HCT116 (cell line): ENCODE results near the gene SELENON.

ENCODE experiments used
- EZH2 ChIP-seq: fragments of 200-600 bp; sonication (generic); IDR thresholded peaks from 2 replicates; pipeline ENCODE4 v1.6.1; 2017; ENCODE audit warnings: antibody characterized with exemption, mixed run types
- EZH2phosphoT487 ChIP-seq: fragments of 200-600 bp; IDR thresholded peaks from 2 replicates; pipeline ENCODE4 v1.6.1; 2018; ENCODE audit warnings: antibody characterized with exemption, borderline replicate concordance
- JUND ChIP-seq: IDR thresholded peaks from 2 replicates; pipeline ENCODE4 v1.6.1; 2012
- POLR2A ChIP-seq: IDR thresholded peaks from 2 replicates; pipeline ENCODE4 v1.7.0; 2011; ENCODE audit warnings: borderline replicate concordance; ENCODE audit not compliant: insufficient read depth, insufficient read length; ENCODE audit errors: extremely low read depth
- POLR2AphosphoS5 ChIP-seq: IDR thresholded peaks from 2 replicates; pipeline ENCODE4 v1.6.1; 2011; ENCODE audit warnings: mild to moderate bottlenecking, low read depth, low read length, moderate library complexity
- RAD21 ChIP-seq: IDR thresholded peaks from 2 replicates; pipeline ENCODE4 v1.6.1; 2012; ENCODE audit warnings: low read depth, mild to moderate bottlenecking
- TCF7L2 ChIP-seq: IDR thresholded peaks from 2 replicates; pipeline ENCODE4 v1.7.0; 2011; ENCODE audit warnings: borderline replicate concordance, inconsistent platforms; ENCODE audit not compliant: insufficient read depth, insufficient read length; ENCODE audit errors: extremely low read depth
- ZFX ChIP-seq: fragments of 450-650 bp; IDR thresholded peaks from 2 replicates; pipeline ENCODE4 v1.6.1; 2017
- TF ChIP-seq, protein P1 (sequence below): IDR thresholded peaks from 2 replicates; pipeline ENCODE4 v1.6.1; 2011; ENCODE audit warnings: mild to moderate bottlenecking, low read length, moderate library complexity; ENCODE audit not compliant: insufficient replicate concordance; ENCODE audit errors: extremely low read depth
- TF ChIP-seq, protein P2 (sequence below), 3 experiments: fragments of 200-600 bp in 1 of 3; sonication (generic) in 1 of 3; IDR thresholded peaks in 2 of 3; conservative IDR thresholded peaks in 1 of 3; 2 replicates each; pipeline ENCODE4 v1.5.1; 2012 to 2017; ENCODE audit warnings: low read depth in 2 of 3, low read length in 2 of 3, antibody characterized with exemption in 1 of 3, borderline replicate concordance in 1 of 3, control low read depth in 1 of 3, mild to moderate bottlenecking in 1 of 3, mixed read lengths in 1 of 3, mixed run types in 1 of 3, moderate library complexity in 1 of 3; ENCODE audit not compliant: insufficient read depth in 1 of 3
- TF ChIP-seq, protein P3 (sequence below): IDR thresholded peaks from 2 replicates; pipeline ENCODE4 v1.6.1; 2012

DNA sequence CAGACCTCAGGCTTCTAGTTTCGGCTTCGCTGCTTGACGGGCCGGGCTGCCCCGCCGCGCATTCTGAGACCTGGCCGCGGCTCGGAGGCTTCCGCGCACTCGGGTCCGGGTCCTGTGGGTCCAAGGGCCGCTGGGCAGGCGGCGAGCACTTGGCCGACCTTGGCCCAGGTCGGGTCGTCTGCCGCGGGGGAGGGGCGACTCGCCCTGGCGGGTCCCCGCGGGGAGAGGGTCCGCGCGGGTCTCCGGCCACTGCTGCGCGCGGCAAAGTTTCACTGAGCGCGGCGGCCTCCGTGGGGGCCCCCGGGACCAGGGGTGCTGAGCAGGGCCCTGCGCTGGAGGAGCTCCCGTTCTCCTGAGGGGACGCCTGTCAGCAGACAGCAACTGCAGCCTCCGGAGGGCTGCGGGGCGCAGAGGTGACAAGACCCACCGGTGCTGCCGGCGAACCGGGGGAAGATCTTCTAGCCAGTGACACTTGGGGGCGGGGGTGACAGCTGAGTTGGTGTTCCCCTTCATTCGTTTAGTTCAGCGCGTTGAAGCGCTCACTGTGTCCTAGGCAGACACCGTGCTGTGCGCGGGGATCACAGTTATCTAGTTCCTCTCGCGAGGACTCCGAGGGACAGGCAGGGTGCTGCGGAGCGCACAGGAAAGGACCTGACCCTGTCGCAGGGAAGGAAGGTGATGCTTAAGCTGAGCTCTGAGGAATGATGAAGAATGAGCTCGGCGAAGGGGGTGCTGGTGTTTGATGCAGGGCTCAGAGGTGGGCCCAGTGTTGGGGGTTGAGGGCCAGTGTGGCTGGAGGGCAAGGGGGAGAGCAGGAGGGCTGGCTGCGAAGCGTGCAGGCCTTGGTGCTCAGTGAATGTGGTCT is 20.5 kb downstream of the SELENON start:
- TF ChIP-seq JUND (no peak), POLR2A (no peak), RAD21 (no peak), EZH2phosphoT487 (no peak), ZFX (peak; percentile 37; the same call in 1 of the 2 replicates), TCF7L2 (no peak), EZH2 (no peak), POLR2AphosphoS5 (no peak; the same call in 1 of the 2 replicates)
- TF ChIP-seq, protein P1, sequence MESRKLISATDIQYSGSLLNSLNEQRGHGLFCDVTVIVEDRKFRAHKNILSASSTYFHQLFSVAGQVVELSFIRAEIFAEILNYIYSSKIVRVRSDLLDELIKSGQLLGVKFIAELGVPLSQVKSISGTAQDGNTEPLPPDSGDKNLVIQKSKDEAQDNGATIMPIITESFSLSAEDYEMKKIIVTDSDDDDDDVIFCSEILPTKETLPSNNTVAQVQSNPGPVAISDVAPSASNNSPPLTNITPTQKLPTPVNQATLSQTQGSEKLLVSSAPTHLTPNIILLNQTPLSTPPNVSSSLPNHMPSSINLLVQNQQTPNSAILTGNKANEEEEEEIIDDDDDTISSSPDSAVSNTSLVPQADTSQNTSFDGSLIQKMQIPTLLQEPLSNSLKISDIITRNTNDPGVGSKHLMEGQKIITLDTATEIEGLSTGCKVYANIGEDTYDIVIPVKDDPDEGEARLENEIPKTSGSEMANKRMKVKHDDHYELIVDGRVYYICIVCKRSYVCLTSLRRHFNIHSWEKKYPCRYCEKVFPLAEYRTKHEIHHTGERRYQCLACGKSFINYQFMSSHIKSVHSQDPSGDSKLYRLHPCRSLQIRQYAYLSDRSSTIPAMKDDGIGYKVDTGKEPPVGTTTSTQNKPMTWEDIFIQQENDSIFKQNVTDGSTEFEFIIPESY = no peak
- TF ChIP-seq, protein P2, sequence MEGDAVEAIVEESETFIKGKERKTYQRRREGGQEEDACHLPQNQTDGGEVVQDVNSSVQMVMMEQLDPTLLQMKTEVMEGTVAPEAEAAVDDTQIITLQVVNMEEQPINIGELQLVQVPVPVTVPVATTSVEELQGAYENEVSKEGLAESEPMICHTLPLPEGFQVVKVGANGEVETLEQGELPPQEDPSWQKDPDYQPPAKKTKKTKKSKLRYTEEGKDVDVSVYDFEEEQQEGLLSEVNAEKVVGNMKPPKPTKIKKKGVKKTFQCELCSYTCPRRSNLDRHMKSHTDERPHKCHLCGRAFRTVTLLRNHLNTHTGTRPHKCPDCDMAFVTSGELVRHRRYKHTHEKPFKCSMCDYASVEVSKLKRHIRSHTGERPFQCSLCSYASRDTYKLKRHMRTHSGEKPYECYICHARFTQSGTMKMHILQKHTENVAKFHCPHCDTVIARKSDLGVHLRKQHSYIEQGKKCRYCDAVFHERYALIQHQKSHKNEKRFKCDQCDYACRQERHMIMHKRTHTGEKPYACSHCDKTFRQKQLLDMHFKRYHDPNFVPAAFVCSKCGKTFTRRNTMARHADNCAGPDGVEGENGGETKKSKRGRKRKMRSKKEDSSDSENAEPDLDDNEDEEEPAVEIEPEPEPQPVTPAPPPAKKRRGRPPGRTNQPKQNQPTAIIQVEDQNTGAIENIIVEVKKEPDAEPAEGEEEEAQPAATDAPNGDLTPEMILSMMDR (IDR thresholded peaks at IDR 0.05 in 2 of 3, conservative IDR thresholded peaks at IDR 0.05 in 1 of 3; ENCODE audit: borderline replicate concordance in 1 of 3, insufficient read depth in 1 of 3, low read depth in 2 of 3, low read length in 2 of 3) = no peak
- TF ChIP-seq, protein P3, sequence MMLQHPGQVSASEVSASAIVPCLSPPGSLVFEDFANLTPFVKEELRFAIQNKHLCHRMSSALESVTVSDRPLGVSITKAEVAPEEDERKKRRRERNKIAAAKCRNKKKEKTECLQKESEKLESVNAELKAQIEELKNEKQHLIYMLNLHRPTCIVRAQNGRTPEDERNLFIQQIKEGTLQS = no peak
